Measurements from ENCODE around the gene ARHGAP5.

DNA sequence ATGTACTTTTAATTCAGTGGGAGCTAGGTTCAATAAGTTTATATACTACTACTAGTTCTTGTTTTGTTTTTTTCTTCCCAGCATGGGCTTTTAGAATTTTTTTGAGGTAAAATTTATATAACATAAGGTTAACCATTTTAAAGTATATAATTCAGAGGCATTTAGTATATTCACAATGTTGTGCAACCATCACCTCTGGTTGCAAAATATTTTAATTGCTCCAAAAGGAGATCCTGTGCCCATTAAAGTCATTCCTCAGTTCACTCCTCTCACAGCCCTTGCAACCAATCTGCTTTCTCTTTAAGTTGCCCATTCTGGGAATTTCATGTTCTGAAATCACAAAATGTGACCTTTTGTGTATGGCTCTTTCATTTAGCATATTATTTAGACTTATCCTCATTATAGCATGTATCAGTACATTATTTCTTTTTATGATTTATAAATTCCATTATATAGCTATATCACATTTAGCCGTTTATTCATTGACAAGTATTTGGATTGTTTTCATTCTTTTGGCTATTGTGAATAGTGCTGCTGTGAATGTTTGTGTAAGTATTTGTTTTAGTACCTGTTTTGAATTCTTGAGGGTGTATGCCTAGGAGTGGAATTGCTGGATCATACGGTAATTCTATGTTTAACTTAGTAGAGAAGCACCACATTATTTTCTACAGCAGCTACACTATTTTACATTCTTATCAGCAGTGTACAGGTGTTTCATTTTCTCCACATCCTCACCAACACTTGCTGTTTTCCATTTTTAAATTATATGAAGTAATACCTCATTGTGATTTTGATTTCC is 59.1 kb downstream of the ARHGAP5 start:
- TF ChIP-seq, protein P1, sequence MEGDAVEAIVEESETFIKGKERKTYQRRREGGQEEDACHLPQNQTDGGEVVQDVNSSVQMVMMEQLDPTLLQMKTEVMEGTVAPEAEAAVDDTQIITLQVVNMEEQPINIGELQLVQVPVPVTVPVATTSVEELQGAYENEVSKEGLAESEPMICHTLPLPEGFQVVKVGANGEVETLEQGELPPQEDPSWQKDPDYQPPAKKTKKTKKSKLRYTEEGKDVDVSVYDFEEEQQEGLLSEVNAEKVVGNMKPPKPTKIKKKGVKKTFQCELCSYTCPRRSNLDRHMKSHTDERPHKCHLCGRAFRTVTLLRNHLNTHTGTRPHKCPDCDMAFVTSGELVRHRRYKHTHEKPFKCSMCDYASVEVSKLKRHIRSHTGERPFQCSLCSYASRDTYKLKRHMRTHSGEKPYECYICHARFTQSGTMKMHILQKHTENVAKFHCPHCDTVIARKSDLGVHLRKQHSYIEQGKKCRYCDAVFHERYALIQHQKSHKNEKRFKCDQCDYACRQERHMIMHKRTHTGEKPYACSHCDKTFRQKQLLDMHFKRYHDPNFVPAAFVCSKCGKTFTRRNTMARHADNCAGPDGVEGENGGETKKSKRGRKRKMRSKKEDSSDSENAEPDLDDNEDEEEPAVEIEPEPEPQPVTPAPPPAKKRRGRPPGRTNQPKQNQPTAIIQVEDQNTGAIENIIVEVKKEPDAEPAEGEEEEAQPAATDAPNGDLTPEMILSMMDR (conservative IDR thresholded peaks at IDR 0.05; ENCODE audit: low read depth in 2 of 2): no peak
- no peak for TF ChIP-seq EZH2 (IDR thresholded peaks at IDR 0.05; ENCODE audit: low read depth, unreplicated experiment)
- no peak for TF ChIP-seq EZH2phosphoT487 (IDR thresholded peaks at IDR 0.05; ENCODE audit: unreplicated experiment)
